Stimulated activated CD8-positive, alpha-beta memory T cell treated with anti-CD3 and anti-CD28 coated beads, Interleukin-12 subunit alpha, Interleukin-12 subunit beta, amount 100 ng/mL, for 24 hours (primary cell): ENCODE measurements around the gene GBF1.
"Not testable (repeated sequence)": the region's sequence is repeated elsewhere in the genome, so short reads cannot be mapped to it uniquely, and the experiment has no call there.

ENCODE experiments used
- DNase-seq: peaks from one replicate; pipeline ENCODE4 v3.0.0-alpha.2; 2020; ENCODE audit errors: extremely low read depth

Gene GBF1

DNA sequence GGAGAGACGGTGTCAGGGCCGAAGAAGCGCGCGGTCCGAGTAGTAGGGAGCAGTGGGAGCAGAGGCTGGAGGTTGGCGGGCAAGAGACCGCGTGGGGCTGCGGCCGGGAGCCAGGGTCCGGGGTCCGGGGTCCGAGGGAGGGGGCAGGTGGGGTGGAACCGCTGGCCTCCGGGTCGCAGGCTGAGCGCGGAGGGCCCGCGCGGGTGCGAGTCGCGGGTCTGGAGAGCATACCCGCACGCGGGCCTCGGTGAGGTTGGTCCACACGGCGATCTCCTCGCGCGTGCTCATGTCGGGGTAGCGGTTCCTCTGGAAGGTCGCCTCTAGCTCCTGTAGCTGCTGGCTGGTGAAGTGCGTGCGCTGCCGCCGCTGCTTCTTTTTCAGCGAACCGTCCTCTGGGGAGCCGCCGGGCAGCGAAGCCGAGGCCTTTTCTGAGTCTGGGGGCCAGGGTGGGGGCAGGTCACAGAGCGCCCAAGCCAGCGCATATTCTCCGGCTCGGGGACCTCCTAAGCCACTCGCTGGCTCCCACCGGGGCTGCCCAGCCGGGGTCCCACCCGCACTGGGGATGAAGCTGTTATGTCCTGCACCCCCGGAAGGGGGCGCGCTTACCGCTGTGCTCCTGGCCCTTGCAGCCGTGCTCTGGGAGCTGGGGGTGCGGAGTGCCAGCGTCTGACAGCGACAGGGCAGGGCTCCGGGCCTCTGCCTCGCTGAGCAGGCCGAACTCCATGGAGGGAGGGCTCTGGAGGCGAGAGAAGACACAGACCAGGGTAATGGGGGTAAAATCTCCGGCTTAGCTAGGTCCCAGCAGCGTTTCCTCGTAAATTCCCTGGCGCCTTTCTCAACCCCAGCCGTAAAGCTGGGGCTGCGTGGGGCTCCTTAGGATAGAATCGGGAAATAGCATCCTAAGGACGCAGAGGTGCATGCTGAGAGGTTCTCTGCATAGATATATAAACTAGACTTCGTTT lies 13.7 kb upstream of the GBF1 start:
- peak; percentile 32 for DNase-seq

DNA sequence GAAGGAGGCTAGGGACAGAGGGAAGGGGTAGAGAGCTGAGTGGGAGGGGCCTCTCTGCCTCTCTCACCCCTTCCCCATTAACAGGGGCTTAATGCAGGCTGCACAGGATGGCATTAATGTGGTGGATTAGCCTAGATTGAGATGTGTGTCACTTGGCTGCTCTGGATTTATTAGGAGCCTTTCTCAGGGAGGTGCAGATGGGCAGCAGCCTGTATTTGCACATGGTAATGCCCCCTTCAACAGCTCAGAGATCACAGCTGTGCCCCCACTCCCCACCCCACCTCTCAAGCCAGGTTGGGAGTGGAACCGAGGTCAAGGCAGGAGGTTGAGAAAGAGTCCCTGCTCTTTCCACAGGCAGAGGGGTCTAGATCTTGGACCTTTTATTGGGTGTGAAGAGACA lies 11.3 kb upstream of the GBF1 start:
- no peak for DNase-seq

DNA sequence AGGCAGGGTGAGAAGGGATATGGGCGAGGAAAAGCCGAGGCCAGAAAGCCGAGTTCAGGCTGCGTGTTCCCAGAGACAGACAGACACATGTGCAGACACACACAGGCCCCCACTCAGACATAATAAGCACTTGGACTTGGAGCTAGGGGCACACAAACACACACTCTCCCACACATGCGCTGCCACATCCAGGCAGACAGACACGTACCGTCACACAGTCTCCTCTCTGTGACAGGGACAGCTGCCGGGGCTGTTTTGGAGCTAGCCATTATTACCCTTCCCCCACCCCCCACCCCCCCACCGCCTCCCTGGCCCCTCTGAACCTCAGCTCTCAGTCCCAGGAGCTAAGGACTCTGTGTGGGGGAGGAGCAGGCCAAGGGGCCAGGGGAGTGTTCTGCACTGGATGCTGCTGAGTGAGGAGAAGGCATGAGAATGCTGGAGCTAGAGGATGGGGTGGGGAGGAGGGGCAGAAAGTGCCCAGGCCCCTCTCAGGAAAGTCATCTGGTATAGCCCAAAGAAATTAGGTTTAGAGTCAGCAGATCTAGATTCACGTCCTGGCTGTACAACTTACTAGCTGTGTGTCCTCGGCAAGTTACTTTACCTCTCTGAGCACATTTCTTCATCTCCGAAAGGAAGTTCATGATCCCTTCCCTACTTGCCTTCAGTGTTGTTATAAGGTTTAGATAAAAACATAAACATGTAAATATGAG lies 10.3 kb upstream of the GBF1 start:
- no peak for DNase-seq

DNA sequence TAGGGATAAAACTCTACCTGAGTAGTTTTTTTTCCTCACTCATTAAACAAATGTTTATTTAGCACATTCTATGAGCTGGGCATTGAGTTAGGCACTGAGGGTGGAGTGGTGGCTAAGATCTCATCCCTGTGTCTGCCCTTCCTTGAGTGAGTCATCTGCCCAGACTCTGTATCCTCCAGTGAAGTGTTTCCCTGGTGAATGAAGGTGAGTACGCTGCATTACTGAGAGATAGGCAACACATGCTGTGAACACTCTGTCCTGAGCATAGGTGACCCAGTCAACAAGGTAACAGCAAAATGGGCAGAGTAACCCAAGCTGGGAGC lies 9.8 kb upstream of the GBF1 start:
- no peak for DNase-seq

DNA sequence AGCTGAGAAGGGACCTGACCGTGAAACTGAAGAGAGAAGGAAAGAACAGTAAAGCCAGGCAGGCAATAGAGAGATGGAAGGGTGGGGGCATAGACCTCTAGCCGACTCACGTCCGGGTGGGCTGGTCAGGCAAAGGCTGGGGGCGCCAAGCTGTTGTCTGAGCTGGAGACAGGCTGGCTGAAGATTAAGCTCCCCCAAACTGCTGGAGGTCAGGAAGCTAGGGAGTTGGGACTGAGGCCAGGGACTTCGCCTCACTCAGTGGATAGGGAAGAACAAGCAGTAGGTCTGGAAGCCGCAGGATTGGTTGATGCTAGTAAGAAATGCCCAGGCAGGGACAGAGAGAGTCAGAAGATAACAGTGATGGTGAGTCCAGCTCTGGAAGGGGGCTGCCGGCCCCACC lies 9.3 kb upstream of the GBF1 start:
- no peak for DNase-seq

DNA sequence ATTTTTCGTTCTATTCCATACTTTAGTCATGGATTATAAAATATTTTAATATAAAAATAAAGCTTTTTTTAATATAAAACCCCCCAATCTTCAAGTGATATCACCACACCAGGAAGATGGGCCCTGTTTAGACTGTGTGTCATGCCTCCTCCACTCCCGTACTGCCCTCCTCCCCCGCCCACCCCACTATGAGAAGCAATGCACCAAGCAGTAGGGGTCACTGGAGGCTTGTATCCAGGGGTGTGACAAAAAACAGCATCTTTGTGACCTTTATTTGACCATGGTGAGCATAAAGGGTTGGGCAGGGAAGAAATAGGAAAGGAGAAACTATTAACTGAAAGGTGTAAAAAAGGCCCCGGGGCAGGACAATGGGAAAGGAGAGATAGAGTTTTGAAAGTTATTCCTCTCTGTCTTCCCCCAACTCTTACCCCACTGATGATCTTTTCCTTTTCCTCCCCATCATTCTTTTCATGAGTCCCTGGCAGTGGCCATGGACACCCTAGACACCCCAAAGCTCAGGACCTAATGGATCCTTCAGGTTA lies 7.5 kb upstream of the GBF1 start:
- no peak for DNase-seq

DNA sequence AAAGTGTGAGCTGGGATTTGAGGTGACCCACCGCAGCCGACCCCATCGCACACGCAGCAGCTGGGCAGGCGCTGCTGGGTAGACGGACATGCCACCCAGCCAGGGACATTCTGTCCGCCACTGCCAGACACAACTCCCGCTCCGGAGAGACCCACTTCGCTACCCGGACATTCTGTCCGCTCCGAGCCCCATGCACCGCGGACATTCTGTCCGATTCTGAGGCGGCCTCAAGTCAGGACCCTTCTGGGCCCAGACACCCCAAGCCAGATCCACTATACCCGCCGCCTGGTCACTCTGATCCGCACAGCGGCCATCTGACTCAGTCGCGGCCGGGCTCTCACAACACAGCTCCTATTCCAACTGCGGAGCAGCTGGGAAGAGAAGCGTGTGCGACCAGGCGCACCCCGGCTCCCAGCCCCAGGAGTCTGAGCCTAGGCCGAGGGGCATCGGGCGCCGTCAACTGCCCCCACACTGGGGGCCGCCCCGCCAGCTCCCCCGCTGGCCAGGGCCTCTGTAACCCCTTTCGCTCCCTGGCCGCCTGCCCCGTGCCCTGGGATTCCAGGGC lies 4.8 kb upstream of the GBF1 start:
- DNase-seq, result no peak

DNA sequence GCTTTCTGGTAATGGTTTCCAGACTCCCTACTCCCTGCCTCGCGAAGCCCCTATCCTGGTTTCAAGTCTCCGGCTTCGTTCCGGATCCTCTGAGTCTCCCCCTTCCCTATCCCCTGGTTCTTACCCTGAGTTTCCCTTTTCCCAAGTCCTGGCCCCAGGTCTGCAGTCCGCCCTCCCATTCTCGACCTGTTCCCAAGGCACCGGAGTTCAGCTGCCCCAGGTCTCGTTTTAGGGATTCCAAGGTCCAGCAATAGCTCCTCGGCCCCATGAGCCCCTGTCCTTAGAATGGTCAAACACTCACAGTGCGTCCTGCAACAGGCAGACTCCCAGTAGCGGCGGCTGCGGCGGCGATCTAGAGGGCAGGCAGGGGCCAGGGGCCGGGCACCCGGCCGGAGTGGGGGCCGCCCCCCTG lies 4.3 kb upstream of the GBF1 start:
- no peak for DNase-seq

DNA sequence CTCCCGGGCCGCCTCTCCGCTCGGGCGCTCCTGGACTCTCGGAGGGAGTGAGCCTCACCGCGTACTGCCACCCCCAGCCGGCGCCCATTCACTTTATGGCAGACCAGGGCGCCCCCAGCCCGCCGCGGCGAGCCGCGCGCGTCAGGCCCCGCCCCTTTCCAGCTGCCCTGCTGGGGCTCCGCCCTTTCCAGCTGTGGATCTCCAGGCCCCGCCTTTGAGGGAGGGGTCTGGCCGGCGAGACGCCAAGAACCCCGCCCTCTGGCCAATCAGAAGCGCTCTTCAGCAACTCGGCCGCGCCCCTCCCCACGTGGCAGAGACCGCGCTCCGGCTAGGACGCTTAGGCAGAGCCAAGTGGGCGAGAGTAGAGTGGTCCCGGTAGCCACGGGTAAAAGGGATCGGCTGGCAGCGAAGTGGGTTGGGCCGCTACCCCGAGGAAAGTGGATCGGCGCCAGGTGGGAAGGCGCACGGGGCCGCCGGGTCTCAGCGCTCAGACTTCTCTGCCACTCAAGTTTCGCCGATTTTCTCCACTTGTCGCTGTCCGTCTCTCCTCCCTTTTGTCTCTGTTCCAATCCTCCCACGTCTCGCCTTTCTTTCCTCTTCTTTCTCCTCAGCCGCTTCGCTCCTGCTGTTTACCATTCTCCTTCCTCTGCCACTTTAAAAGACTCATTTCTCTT lies 3.8 kb upstream of the GBF1 start, which contains the start of gene PITX3:
PITX3 (minus strand) TSS at position 69 of the 674 bp plus-strand sequence. CDS start 9,432 bp downstream, outside the sequence.
- DNase-seq, result peak; percentile 82

DNA sequence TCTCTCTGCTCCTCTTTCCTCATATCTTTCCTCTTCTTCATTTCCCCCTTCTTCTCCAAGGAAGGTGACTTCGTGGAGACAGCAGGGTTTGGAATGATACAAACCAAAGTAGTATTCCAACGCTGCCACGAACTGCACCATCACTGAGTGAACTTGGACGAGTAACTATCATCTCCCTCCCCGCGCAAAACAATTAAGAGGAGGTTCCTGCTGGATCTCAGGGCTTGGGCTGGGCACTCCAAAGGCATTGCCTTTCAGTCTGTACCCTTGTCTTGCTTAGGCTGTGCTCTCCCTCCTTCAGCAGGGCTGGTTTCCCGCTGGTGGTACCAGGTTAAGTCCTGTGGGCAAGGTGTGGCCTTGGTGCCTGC lies 3.2 kb upstream of the GBF1 start:
- DNase-seq, result no peak

DNA sequence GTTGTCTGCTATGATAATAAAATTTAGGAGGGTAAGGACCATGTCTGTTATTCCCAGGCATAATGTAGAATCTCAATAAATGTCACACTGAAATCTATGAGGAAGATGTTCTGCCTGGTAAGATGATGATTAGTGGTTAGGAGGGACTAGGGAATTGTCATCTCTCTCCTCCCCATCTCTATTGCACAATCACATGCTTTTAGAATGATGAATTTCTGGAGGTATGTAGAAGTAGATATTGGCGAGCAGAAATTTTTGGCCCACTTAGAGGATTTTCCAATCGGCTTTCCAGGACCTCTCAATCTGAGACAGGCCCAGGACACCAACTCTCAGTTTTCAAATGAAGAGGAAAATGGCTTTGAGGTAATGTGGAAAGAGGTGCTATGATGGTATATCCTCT lies 2.0 kb upstream of the GBF1 start:
- no peak for DNase-seq

DNA sequence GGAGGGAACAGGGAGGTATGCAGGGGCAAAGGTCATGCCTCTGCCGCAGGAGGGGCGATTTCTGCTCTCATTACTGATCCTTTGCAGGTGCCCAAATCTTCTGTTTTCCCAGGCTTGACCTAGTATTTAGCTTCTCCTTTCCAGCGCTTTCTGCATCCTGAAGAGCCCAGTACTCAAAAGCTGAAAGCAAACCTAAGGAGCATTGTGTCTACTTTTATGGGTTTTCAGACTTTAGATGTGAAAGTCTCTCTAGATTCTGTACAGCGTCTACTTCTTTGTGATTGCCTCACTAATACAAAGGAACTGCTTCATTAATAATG lies 560 bp downstream of the GBF1 start:
- DNase-seq, result no peak

DNA sequence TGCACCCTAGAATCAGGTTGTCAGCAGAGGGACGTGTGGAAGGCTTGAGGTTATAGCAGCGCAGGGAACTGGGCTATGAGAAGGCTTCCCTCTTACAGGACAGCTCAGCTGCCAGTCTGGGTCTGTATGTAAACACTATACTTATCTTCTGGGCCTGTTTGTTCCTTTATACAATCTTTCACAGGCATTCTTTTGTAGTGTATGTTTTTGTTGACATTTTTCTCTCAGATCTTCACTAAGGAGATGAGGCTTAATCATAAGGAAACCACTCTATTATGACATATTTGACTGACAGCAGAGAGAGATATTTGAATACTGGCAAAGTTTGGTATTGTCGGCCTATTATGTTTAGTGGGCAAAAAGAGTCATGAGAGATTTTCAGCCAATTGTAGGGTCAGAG lies 929 bp downstream of the GBF1 start:
- no peak for DNase-seq

DNA sequence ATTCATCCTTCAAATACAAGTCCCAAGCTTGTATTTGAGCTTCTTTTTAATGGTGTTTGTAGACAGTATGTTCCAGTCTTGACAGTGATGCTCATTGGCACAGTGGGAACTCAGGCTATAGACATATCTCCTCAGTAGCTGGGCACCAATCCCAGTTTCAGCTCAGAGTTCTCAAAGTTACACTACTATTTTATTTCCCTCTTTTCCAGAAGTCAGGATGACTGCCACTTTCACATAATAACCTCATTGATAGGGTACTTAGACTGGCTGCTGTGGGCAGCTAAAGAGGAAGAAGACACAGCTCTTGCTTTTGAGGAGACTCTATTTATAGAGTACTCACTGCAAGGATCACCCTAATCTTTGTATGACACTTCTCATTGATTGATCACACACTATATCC lies 2.4 kb downstream of the GBF1 start:
- no peak for DNase-seq

DNA sequence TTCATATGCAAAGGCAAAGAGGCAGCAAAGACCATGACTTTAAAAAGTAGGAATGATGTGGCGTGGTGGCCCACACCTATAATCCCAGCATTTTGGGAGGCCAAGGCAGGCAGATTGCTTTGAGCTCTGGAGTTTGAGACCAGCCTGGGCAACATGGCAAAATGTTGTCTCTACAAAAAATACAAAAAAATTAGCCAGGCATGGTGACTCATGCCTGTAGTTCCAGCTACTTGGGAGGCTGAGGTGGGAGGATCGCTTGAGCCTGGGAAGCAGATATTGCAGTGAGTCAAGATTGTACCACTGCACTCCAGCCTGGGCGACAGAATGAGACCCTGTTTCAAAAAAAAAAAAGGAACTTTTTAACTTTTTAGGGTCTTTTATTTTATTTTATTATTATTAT lies 7.2 kb downstream of the GBF1 start:
- not testable (repeated sequence) for DNase-seq

DNA sequence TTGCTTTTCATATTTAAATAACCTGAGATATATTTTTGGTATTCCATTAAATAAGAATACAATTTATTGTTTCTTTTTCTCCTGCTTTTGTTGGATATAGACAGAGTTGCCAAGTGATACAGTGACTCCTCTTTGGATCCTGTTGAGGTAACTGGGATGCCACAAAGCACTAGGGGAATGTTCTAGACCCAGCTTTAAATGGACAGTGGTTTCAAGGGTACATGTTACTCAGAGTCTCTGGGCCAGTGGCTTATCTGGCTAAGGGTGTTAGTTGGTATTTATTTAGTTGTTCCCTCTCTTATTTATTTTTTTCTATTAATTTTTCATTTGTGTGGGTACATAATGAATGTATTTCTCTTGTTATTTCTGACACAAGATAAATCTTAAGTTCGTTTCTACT lies 9.1 kb downstream of the GBF1 start:
- no peak for DNase-seq

DNA sequence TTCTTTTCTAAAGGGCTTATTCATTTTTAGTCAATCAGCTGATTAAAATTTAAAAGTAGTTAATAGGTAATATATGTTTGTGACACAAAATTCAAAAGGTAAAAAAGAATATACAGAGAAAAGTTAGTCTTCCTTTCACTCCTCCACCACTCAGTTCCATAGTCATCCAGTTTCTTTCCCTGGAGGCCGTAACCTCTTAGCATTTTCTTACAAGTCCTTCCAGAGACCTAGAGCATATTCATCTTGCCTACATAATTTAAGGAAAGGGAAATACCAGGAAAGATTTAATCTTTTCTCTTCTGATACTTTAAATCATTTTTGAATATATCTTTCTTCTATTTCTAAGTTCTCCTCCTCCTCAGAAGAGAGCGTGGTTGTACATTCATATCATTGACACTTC lies 10.1 kb downstream of the GBF1 start:
- no peak for DNase-seq

DNA sequence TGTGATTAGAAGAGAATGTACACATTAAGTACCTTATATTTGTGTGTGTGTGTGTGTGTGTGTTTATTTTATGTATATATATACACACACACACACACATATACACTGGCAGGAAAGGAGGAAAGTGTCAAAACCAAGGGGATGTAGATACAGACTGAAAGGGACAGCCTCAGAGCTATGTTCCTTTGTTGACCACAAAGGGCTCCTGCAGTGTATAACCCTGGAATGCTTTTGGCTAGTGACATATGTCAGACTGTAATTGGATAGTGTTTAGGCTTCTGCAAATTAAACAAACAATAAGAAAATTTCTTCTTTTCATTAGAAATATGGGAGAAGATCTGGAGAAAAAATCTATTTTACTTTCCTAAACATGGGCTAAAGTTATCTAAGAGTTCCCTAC lies 15.9 kb downstream of the GBF1 start:
- no peak for DNase-seq

DNA sequence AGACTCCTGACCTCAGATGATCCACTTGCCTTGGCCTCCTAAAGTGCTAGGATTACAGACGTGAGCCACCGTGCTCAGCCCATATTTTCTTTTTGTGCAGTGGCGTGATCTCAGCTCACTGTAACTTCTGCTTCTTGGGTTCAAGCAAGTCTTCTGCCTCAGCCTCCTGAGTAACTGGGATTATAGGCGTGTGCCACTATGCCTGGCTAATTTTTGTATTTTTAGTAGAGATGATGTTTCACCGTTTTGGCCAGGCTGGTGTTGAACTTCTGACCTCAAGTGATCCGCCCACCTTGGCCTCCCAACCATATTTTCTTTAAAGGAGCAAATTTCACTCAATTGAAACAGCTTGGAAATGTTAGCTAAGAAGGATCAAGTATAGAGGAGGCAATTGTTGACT lies 16.5 kb downstream of the GBF1 start:
- DNase-seq, result no peak

DNA sequence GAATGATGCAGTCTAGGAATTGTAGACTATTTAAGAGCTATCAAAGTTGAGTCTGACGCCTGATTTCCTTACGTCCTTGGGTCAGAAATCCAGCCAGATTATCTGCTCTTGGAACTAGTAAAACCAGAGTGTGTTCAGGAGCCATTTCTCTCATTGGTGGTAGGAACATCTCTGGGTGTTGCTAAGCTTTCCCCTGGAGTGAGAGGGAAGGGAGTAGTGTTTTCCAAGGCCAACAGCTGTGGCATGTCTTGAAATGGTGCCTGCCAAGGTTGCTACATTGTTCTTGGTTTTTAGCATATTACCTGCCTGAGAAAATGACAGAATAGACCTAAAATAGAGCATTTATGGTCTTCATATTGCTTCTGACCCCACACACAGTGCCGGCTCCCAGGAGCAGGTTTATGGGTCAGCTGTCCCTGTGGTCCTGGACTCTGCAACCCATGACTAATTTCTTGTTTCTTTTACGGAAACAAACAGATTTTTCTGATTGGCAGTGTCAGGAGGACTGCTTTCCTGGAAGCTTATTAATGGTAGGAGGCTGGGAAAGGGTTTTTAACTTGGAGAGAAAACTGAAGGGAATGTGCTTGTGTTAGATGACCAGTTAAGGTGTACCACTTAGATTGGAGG lies 17.5 kb downstream of the GBF1 start:
- DNase-seq, result no peak

DNA sequence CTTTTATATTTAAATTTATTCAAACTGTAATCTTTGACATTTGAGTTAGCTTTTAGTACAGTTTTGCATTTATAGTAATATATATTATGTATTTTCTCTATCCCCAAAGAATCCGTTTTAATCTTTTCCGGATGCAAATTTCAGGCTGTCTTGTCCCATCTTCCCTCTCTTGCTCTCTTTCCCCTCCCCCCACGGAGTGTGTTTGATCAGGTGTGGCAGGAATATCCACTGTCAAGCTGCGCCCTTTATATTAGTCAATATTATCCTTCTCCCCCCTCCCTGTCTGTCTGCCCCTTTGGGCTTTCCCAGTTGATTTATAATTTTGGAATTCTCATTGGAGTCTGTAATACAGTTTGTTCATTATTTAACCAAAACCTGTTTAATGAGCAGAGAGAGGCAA lies 19.0 kb downstream of the GBF1 start:
- no peak for DNase-seq

DNA sequence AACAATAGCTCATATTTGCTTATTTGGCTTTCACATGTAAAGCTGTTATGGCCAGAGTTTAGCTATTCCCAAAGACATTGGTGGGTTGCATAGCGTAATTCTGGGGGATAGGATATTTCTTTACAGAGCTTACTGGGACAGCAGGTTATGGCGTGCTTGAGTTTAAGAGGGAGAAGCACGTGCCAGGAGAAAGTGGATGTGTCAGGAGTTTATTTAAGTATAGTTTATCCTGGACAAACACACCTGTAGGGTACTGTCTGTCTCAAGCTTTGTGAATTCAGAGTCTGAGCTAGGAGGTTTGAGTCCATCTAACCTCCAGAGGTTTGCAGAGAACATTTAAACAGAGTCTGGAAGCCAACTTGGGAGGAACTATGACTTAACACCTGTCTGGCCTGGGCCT lies 21.3 kb downstream of the GBF1 start:
- no peak for DNase-seq
